Liver (tissue), 9 donors: Measurements from ENCODE around the gene SLC24A3. TPM values are rescaled to one million over a fixed set of nuclear protein-coding genes. Genes with fewer than 3 reads are reported as not detected.

ENCODE experiments used
- DNase-seq: peaks from one replicate; pipeline ENCODE4 v3.0.0-alpha.2; 2017; ENCODE audit warnings: low spot score
- H3K27ac ChIP-seq, 2 donors: one replicate each; pipeline ENCODE4 v1.7.0; 2013; ENCODE audit warnings: inconsistent platforms in 2 of 2, low read length in 2 of 2, control low read depth in 1 of 2, low read depth in 1 of 2, mild to moderate bottlenecking in 1 of 2
- H3K27me3 ChIP-seq, 4 donors: one replicate each; pipeline versions ENCODE4 v1.6.1 to v1.7.0; 2013; ENCODE audit warnings: low read length in 3 of 4, inconsistent platforms in 1 of 4, mild to moderate bottlenecking in 1 of 4, moderate library complexity in 1 of 4; ENCODE audit not compliant: control insufficient read depth in 4 of 4, insufficient read depth in 4 of 4
- H3K36me3 ChIP-seq, 4 donors: one replicate each; pipeline versions ENCODE4 v1.6.1 to v1.7.0; 2013; ENCODE audit warnings: low read length in 3 of 4, mild to moderate bottlenecking in 3 of 4, low read depth in 1 of 4, moderate library complexity in 1 of 4; ENCODE audit not compliant: control insufficient read depth in 4 of 4, insufficient read depth in 3 of 4
- H3K4me1 ChIP-seq, 4 donors: one replicate each; pipeline versions ENCODE4 v1.6.1 to v1.7.0; 2013; ENCODE audit warnings: low read length in 3 of 4, mild to moderate bottlenecking in 3 of 4, moderate library complexity in 1 of 4; ENCODE audit not compliant: control insufficient read depth in 4 of 4, insufficient read depth in 4 of 4
- H3K4me3 ChIP-seq, 3 donors: one replicate each; pipeline versions ENCODE4 v1.6.1 to v1.7.0; 2013; ENCODE audit warnings: low read length in 3 of 3, control low read depth in 1 of 3, low read depth in 1 of 3, mild to moderate bottlenecking in 1 of 3
- H3K9ac ChIP-seq, 2 donors: one replicate each; pipeline ENCODE4 v1.7.0; 2013; ENCODE audit warnings: low read length in 2 of 2, mild to moderate bottlenecking in 2 of 2, moderate library complexity in 2 of 2, control low read depth in 1 of 2, low read depth in 1 of 2
- H3K9me3 ChIP-seq, 4 donors: one replicate each; pipeline versions ENCODE4 v1.6.1 to v1.7.0; 2013; ENCODE audit warnings: low read length in 3 of 4; ENCODE audit not compliant: control insufficient read depth in 4 of 4
- EGR1 ChIP-seq, 2 donors: IDR thresholded peaks; 2 replicates each; pipeline ENCODE4 v1.6.1; 2016 to 2018; ENCODE audit warnings: antibody characterized with exemption in 2 of 2, low read depth in 2 of 2
- FOXA1 ChIP-seq: IDR thresholded peaks from 2 replicates; pipeline ENCODE4 v1.6.1; 2016; ENCODE audit warnings: antibody characterized with exemption
- FOXA2 ChIP-seq: IDR thresholded peaks from 2 replicates; pipeline ENCODE4 v1.6.1; 2016; ENCODE audit warnings: antibody characterized with exemption
- GABPA ChIP-seq, 2 donors: IDR thresholded peaks in 1 of 2; conservative IDR thresholded peaks in 1 of 2; 2 replicates each; pipeline ENCODE4 v1.6.1; 2016; ENCODE audit warnings: antibody characterized with exemption in 2 of 2, mild to moderate bottlenecking in 1 of 2, moderate library complexity in 1 of 2
- HNF4A ChIP-seq, 2 donors: conservative IDR thresholded peaks; 2 replicates each; pipeline ENCODE4 v1.6.1; 2016; ENCODE audit warnings: antibody characterized with exemption in 2 of 2, mild to moderate bottlenecking in 2 of 2
- HNF4G ChIP-seq: IDR thresholded peaks from 2 replicates; pipeline ENCODE4 v1.6.1; 2016; ENCODE audit warnings: antibody characterized with exemption
- JUND ChIP-seq, 2 donors: IDR thresholded peaks; 2 replicates each; pipeline ENCODE4 v1.6.1; 2016; ENCODE audit warnings: antibody characterized with exemption in 2 of 2
- NR2F2 ChIP-seq: IDR thresholded peaks from 2 replicates; pipeline ENCODE4 v1.6.1; 2016; ENCODE audit warnings: antibody characterized with exemption
- RAD21 ChIP-seq, 2 donors: IDR thresholded peaks; 2 replicates each; pipeline ENCODE4 v1.6.1; 2016; ENCODE audit warnings: antibody characterized with exemption in 2 of 2, mild to moderate bottlenecking in 2 of 2
- RXRA ChIP-seq, 2 donors: IDR thresholded peaks; 2 replicates each; pipeline ENCODE4 v1.6.1; 2017 to 2018; ENCODE audit warnings: antibody characterized with exemption in 2 of 2, mild to moderate bottlenecking in 1 of 2
- SP1 ChIP-seq: IDR thresholded peaks from 2 replicates; pipeline ENCODE4 v1.6.1; 2018; ENCODE audit warnings: antibody characterized with exemption, mild to moderate bottlenecking
- TAF1 ChIP-seq: conservative IDR thresholded peaks from 2 replicates; pipeline ENCODE4 v1.6.1; 2016; ENCODE audit warnings: antibody characterized with exemption, mild to moderate bottlenecking
- YY1 ChIP-seq: IDR thresholded peaks from 2 replicates; pipeline ENCODE4 v1.6.1; 2016; ENCODE audit warnings: antibody characterized with exemption, mild to moderate bottlenecking
- WGBS: extraction: QIAGEN DNeasy Blood & Tissue Kit; methylation state at CpG from one replicate; pipeline ENCODE4 v1.1.7; 2013; 5-methylcytosine and 5-hydroxymethylcytosine counted together
- polyA plus RNA-seq, 2 donors: library from polyadenylated mRNA; stranded (reverse) in 1 of 2; unstranded in 1 of 2; fragments of 200-250 nt in 1 of 2; fragments of >200 nt in 1 of 2; fragmentation: Nextera tagmentation in 1 of 2; extraction: Ambion mirVana in 1 of 2; gene quantifications; one replicate each; pipeline versions ENCODE4 v1.2.1 to v1.2.3, GENCODE V29; 2013 to 2015
- total RNA-seq, 2 donors: library from RNA; depleted of rRNA; stranded (reverse); fragments of >200 nt; gene quantifications; one replicate each; pipeline ENCODE4 v1.2.3, GENCODE V29; 2014
- TF ChIP-seq, protein P1 (sequence below): fragments of 150-350 bp; IDR thresholded peaks from 2 replicates; pipeline ENCODE4 v1.5.1; 2017; ENCODE audit warnings: improper control_type of control experiment, low read depth, low read length; ENCODE audit not compliant: missing input control
- TF ChIP-seq, protein P2 (sequence below): IDR thresholded peaks from 2 replicates; pipeline ENCODE4 v1.6.1; 2016; ENCODE audit warnings: antibody characterized with exemption
- TF ChIP-seq, protein P3 (sequence below): IDR thresholded peaks from 2 replicates; pipeline ENCODE4 v1.6.1; 2016; ENCODE audit warnings: antibody characterized with exemption
- TF ChIP-seq, protein P4 (sequence below): IDR thresholded peaks from 2 replicates; pipeline ENCODE4 v1.6.1; 2016; ENCODE audit warnings: antibody characterized with exemption
- TF ChIP-seq, protein P5 (sequence below): IDR thresholded peaks from 2 replicates; pipeline ENCODE4 v1.6.1; 2016; ENCODE audit warnings: antibody characterized with exemption, mild to moderate bottlenecking
- donor health status: healthy.
- donor health status: healthy.
- donor health status: healthy.
- donor health status: healthy.
- donor health status: healthy.

The SLC24A3 gene
- total and polyA plus RNA-seq, 4 donors, result 0.28 to 1.8 (median 0.46) TPM

DNA sequence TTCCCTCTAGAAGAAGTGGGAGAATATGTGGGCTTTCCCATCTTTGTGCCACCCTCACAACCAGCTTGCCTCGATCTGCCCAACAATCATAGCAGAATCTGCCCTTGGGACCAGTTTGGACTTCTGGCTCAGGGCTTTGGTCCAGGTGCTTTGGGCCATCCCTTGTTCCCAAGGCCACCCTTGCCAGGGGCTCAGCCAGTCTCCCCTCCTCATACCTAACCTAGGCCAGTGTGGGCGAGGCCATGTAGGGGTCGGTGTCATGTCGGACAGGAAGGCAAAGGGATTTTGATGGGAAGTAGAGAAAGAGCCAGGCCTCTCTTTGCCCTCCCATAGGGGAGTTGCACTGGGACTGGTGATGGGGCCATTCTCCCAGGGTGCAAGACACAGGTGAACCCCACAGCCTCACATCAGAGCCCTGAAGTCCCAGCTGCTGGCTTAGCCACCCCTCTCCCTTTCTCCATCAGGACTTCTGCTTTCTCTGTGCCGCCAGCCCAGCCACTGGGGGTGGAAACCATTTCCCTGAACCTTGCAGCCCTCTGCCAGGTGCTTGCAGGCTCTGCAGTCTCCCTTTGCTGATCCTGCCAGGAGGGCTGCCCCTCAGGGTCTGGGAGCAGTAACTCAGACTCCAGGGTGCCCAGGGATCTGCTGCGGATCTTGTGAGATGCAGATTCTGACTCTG, 60.7 kb downstream of the SLC24A3 start:
- H3K36me3 ChIP-seq, result no peaks in the 10 kb centered on the region
- TF ChIP-seq RXRA (IDR thresholded peaks at IDR 0.05) (no peak), JUND (IDR thresholded peaks at IDR 0.05) (no peak), YY1 (no peak), SP1 (no peak), TAF1 (no peak), FOXA2 (no peak), HNF4A (conservative IDR thresholded peaks at IDR 0.05) (no peak), RAD21 (IDR thresholded peaks at IDR 0.05) (no peak), EGR1 (IDR thresholded peaks at IDR 0.05; ENCODE audit: low read depth in 2 of 2) (no peak), FOXA1 (no peak), HNF4G (no peak), GABPA (IDR thresholded peaks at IDR 0.05 in 1 of 2, conservative IDR thresholded peaks at IDR 0.05 in 1 of 2) (no peak), NR2F2 (no peak)
- TF ChIP-seq, protein P1, sequence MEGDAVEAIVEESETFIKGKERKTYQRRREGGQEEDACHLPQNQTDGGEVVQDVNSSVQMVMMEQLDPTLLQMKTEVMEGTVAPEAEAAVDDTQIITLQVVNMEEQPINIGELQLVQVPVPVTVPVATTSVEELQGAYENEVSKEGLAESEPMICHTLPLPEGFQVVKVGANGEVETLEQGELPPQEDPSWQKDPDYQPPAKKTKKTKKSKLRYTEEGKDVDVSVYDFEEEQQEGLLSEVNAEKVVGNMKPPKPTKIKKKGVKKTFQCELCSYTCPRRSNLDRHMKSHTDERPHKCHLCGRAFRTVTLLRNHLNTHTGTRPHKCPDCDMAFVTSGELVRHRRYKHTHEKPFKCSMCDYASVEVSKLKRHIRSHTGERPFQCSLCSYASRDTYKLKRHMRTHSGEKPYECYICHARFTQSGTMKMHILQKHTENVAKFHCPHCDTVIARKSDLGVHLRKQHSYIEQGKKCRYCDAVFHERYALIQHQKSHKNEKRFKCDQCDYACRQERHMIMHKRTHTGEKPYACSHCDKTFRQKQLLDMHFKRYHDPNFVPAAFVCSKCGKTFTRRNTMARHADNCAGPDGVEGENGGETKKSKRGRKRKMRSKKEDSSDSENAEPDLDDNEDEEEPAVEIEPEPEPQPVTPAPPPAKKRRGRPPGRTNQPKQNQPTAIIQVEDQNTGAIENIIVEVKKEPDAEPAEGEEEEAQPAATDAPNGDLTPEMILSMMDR, result no peak
- TF ChIP-seq, protein P2, sequence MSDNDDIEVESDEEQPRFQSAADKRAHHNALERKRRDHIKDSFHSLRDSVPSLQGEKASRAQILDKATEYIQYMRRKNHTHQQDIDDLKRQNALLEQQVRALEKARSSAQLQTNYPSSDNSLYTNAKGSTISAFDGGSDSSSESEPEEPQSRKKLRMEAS, result no peak
- TF ChIP-seq, protein P3, sequence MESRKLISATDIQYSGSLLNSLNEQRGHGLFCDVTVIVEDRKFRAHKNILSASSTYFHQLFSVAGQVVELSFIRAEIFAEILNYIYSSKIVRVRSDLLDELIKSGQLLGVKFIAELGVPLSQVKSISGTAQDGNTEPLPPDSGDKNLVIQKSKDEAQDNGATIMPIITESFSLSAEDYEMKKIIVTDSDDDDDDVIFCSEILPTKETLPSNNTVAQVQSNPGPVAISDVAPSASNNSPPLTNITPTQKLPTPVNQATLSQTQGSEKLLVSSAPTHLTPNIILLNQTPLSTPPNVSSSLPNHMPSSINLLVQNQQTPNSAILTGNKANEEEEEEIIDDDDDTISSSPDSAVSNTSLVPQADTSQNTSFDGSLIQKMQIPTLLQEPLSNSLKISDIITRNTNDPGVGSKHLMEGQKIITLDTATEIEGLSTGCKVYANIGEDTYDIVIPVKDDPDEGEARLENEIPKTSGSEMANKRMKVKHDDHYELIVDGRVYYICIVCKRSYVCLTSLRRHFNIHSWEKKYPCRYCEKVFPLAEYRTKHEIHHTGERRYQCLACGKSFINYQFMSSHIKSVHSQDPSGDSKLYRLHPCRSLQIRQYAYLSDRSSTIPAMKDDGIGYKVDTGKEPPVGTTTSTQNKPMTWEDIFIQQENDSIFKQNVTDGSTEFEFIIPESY, result no peak
- TF ChIP-seq, protein P4, sequence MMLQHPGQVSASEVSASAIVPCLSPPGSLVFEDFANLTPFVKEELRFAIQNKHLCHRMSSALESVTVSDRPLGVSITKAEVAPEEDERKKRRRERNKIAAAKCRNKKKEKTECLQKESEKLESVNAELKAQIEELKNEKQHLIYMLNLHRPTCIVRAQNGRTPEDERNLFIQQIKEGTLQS, result no peak
- TF ChIP-seq, protein P5, sequence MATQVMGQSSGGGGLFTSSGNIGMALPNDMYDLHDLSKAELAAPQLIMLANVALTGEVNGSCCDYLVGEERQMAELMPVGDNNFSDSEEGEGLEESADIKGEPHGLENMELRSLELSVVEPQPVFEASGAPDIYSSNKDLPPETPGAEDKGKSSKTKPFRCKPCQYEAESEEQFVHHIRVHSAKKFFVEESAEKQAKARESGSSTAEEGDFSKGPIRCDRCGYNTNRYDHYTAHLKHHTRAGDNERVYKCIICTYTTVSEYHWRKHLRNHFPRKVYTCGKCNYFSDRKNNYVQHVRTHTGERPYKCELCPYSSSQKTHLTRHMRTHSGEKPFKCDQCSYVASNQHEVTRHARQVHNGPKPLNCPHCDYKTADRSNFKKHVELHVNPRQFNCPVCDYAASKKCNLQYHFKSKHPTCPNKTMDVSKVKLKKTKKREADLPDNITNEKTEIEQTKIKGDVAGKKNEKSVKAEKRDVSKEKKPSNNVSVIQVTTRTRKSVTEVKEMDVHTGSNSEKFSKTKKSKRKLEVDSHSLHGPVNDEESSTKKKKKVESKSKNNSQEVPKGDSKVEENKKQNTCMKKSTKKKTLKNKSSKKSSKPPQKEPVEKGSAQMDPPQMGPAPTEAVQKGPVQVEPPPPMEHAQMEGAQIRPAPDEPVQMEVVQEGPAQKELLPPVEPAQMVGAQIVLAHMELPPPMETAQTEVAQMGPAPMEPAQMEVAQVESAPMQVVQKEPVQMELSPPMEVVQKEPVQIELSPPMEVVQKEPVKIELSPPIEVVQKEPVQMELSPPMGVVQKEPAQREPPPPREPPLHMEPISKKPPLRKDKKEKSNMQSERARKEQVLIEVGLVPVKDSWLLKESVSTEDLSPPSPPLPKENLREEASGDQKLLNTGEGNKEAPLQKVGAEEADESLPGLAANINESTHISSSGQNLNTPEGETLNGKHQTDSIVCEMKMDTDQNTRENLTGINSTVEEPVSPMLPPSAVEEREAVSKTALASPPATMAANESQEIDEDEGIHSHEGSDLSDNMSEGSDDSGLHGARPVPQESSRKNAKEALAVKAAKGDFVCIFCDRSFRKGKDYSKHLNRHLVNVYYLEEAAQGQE, result no peak
- H3K27me3 ChIP-seq, result peaks cover 0 to 3% (median 1%) of the 10 kb centered on the region in 4 donors
- H3K4me3 ChIP-seq, result no peak overlapping the region
- 88% methylated on average over 6 of the region's 6 CpGs for WGBS
- H3K9me3 ChIP-seq, result no peaks in the 10 kb centered on the region
- H3K9ac ChIP-seq, result no peak overlapping the region
- no peak overlapping the region for H3K27ac ChIP-seq
- DNase-seq, result no peak
- no peaks in the 10 kb centered on the region for H3K4me1 ChIP-seq
